Posterior vena cava (tissue), 2 donors: Measurements from ENCODE around the gene FBXO7. TPM values are rescaled to one million over a fixed set of nuclear protein-coding genes. Genes with fewer than 3 reads are reported as not detected.
"Not testable (repeated sequence)": the region's sequence is repeated elsewhere in the genome, so short reads cannot be mapped to it uniquely, and the experiment has no call there.

ENCODE experiments used
- DNase-seq: peaks from one replicate; pipeline ENCODE4 v3.0.0-alpha.2; 2020; ENCODE audit warnings: low spot score
- intact Hi-C, 2 donors: fragments of 100-400 bp; cut with DNase I; formaldehyde crosslinking; loops; one replicate each; pipeline versions ENCODE4 v1.14.1 to v1.14.2; 2022 to 2023
- long read RNA-seq, 2 donors: library from polyadenylated mRNA; unstranded; transcript quantifications; one replicate each; pipeline ENCODE4 v2.0.0, GENCODE V29; 2020 to 2021
- total RNA-seq, 2 donors: library from RNA; stranded (reverse); fragmentation: NEBNext Ultra II Directional; extraction: Animal tissue kit (Norgen Biotek cat#: 25700); gene quantifications; one replicate each; pipeline ENCODE4 v1.2.1, GENCODE V29; 2021
- donor health status: DM: yes; HTN: yes; CAD: no.
- donor health status: DM: yes; HTN: yes; CAD: no.

FBXO7 gene
- 10 to 100 TPM; 69.3 to 70.3 TPM for total RNA-seq
- long read RNA-seq, donor 1, transcript FBXO7-204 (9 exons, 1,921 nt) = minor isoform, 10 of 73 reads
- long read RNA-seq, donor 1, transcript FBXO7-202 (9 exons, 1,888 nt) = minor isoform, 9 of 73 reads
- long read RNA-seq, donor 1, transcript FBXO7-201 (9 exons, 2,195 nt) = major isoform, 34 of 73 reads
- long read RNA-seq, donor 1, partial matches to known transcripts = 8 of 73 reads
- long read RNA-seq, donor 1, other reads (novel, unspliced or antisense) = 10 of 73 reads
- long read RNA-seq, donor 2, transcript FBXO7-204 (9 exons, 1,921 nt) = minor isoform, 85 of 370 reads
- long read RNA-seq, donor 2, transcript FBXO7-206 (9 exons, 1,535 nt) = minor isoform, 15 of 370 reads
- long read RNA-seq, donor 2, transcript FBXO7-201 (9 exons, 2,195 nt) = major isoform, 198 of 370 reads
- long read RNA-seq, donor 2, transcript FBXO7-202 (9 exons, 1,888 nt) = minor isoform, 25 of 370 reads
- long read RNA-seq, donor 2, partial matches to known transcripts = 12 of 370 reads
- long read RNA-seq, donor 2, other reads (novel, unspliced or antisense) = 23 of 370 reads

- DNase-seq = peak; percentile 98
- intact Hi-C loops = loop anchor here in 1 of 2 donors (5.0 kb wide), 1 partner anchor 503 kb away; no protein-coding TSS in a partner anchor
Observed at GRCh38 chr22:32474635-32475467, at the start of gene FBXO7. TSS of gene FBXO7 (plus strand) at chr22:32474811. CDS start at chr22:32475003, 192 bp downstream.

GRCh38 chr22:32426881-32427280, 47.7 kb upstream of the FBXO7 start:
- intact Hi-C loops = no loop called here
- DNase-seq = no peak

- intact Hi-C loops = loop anchor here in 1 of 2 donors (10.0 kb wide), 1 partner anchor 56 kb away; no protein-coding TSS in a partner anchor
Observed at GRCh38 chr22:32430352-32430751, 44.3 kb upstream of the FBXO7 start.

GRCh38 chr22:32444068-32444467, 30.5 kb upstream of the FBXO7 start:
- intact Hi-C loops = no loop called here

More at GRCh38 chr22:32430352-32430751, 44.3 kb upstream of the FBXO7 start:
- DNase-seq = no peak

GRCh38 chr22:32446321-32446720, 28.3 kb upstream of the FBXO7 start:
- DNase-seq = no peak
- intact Hi-C loops = no loop called here

More at GRCh38 chr22:32444068-32444467, 30.5 kb upstream of the FBXO7 start:
- DNase-seq = no peak

- intact Hi-C loops = no loop called here
- DNase-seq = no peak
Observed at GRCh38 chr22:32448980-32449379, 25.6 kb upstream of the FBXO7 start.

- DNase-seq = no peak
- intact Hi-C loops = no loop called here
Observed at GRCh38 chr22:32457031-32457430, 17.6 kb upstream of the FBXO7 start.

- no peak for DNase-seq
- intact Hi-C loops = no loop called here
Observed at GRCh38 chr22:32462452-32462851, 12.2 kb upstream of the FBXO7 start.

- DNase-seq = no peak
- intact Hi-C loops = no loop called here
Observed at GRCh38 chr22:32465661-32466060, 8.9 kb upstream of the FBXO7 start.

GRCh38 chr22:32466496-32466895, 8.1 kb upstream of the FBXO7 start:
- DNase-seq = no peak
- intact Hi-C loops = no loop called here

- DNase-seq = no peak
- intact Hi-C loops = loop anchor here in 1 of 2 donors (5.0 kb wide), 1 partner anchor 498 kb away; no protein-coding TSS in a partner anchor
Observed at GRCh38 chr22:32469799-32470212, 4.8 kb upstream of the FBXO7 start.

- no peak for DNase-seq
- intact Hi-C loops = loop anchor here in 1 of 2 donors (5.0 kb wide), 1 partner anchor 501 kb away; no protein-coding TSS in a partner anchor
Observed at GRCh38 chr22:32473388-32473952, 1.1 kb upstream of the FBXO7 start.

- peak; percentile 86 for DNase-seq
- intact Hi-C loops = no loop called here
Observed at GRCh38 chr22:32475468-32476010, 928 bp downstream of the FBXO7 start.

GRCh38 chr22:32476281-32477195, 1.9 kb downstream of the FBXO7 start:
- intact Hi-C loops = no loop called here
- DNase-seq = no peak

- intact Hi-C loops = no loop called here
- no peak for DNase-seq
Observed at GRCh38 chr22:32477596-32477995, 3.0 kb downstream of the FBXO7 start.

- intact Hi-C loops, DNase-seq: not testable (repeated sequence)
Observed at GRCh38 chr22:32478552-32478951, 3.9 kb downstream of the FBXO7 start.

GRCh38 chr22:32478994-32479393, 4.4 kb downstream of the FBXO7 start:
- DNase-seq = no peak
- intact Hi-C loops = no loop called here

GRCh38 chr22:32480238-32480637, 5.6 kb downstream of the FBXO7 start:
- intact Hi-C loops = no loop called here
- DNase-seq = no peak
